ENCODE measurements around the gene SCN1B.

Gene SCN1B

GRCh38 chr19:35068941-35069634 lies 38.8 kb downstream of the SCN1B start:
- no peaks in the 10 kb centered on the region for H3K36me3 ChIP-seq (ENCODE audit: insufficient read depth, low read length)

GRCh38 chr19:35069696-35070095 lies 39.4 kb downstream of the SCN1B start:
- H2AFZ ChIP-seq (ENCODE audit: low read length), result no peak overlapping the region
- H3F3A ChIP-seq (ENCODE audit: low read depth), result no peaks in the 10 kb centered on the region
- H3K36me3 ChIP-seq (ENCODE audit: insufficient read depth, low read length), result no peaks in the 10 kb centered on the region
- H3K9me2 ChIP-seq (replicated peaks; ENCODE audit: low read depth, low read length), result no peaks in the 10 kb centered on the region
- H3K79me2 ChIP-seq (ENCODE audit: insufficient read depth, low read length), result no peaks in the 10 kb centered on the region
- H3K27me3 ChIP-seq (ENCODE audit: insufficient read depth, low read length, poor library complexity, severe bottlenecking), result no peaks in the 10 kb centered on the region
- no peak overlapping the region for H3K9ac ChIP-seq (ENCODE audit: low read depth, low read length, poor library complexity, severe bottlenecking)
- H3K9me3 ChIP-seq (ENCODE audit: insufficient read depth, low read depth, low read length), result no peaks in the 10 kb centered on the region
- H3K4me3 ChIP-seq (ENCODE audit: low read length, poor library complexity, severe bottlenecking), result no peak overlapping the region
- no peak for TF ChIP-seq CTCF (conservative IDR thresholded peaks at IDR 0.05; ENCODE audit: low read length)
- TF ChIP-seq EZH2phosphoT487 (IDR thresholded peaks at IDR 0.05; ENCODE audit: borderline replicate concordance), result no peak
- no peaks in the 10 kb centered on the region for H4K20me1 ChIP-seq (ENCODE audit: insufficient read depth, low read length, poor library complexity, severe bottlenecking)
- no peak overlapping the region for H3K4me2 ChIP-seq (ENCODE audit: low read depth, low read length, poor library complexity, severe bottlenecking)
- no peaks in the 10 kb centered on the region for H3K4me1 ChIP-seq (ENCODE audit: insufficient read depth, low read length, poor library complexity, severe bottlenecking)

More at GRCh38 chr19:35068941-35069634, 38.8 kb downstream of the SCN1B start:
- Histone ChIP-seq H2AFZ (ENCODE audit: low read length) (no peak overlapping the region), H3K79me2 (ENCODE audit: insufficient read depth, low read length) (no peaks in the 10 kb centered on the region), H3F3A (ENCODE audit: low read depth) (no peaks in the 10 kb centered on the region), H4K20me1 (ENCODE audit: insufficient read depth, low read length, poor library complexity, severe bottlenecking) (no peaks in the 10 kb centered on the region), H3K4me2 (ENCODE audit: low read depth, low read length, poor library complexity, severe bottlenecking) (no peak overlapping the region), H3K9ac (ENCODE audit: low read depth, low read length, poor library complexity, severe bottlenecking) (no peak overlapping the region), H3K9me2 (replicated peaks; ENCODE audit: low read depth, low read length) (no peaks in the 10 kb centered on the region), H3K9me3 (ENCODE audit: insufficient read depth, low read depth, low read length) (no peaks in the 10 kb centered on the region), H3K4me1 (ENCODE audit: insufficient read depth, low read length, poor library complexity, severe bottlenecking) (no peaks in the 10 kb centered on the region), H3K4me3 (ENCODE audit: low read length, poor library complexity, severe bottlenecking) (no peak overlapping the region), H3K27me3 (ENCODE audit: insufficient read depth, low read length, poor library complexity, severe bottlenecking) (no peaks in the 10 kb centered on the region)
- no peak for TF ChIP-seq EZH2phosphoT487 (IDR thresholded peaks at IDR 0.05; ENCODE audit: borderline replicate concordance)
- TF ChIP-seq CTCF (conservative IDR thresholded peaks at IDR 0.05; ENCODE audit: low read length), result no peak

GRCh38 chr19:35070471-35070870 lies 40.2 kb downstream of the SCN1B start:
- Histone ChIP-seq H4K20me1 (ENCODE audit: insufficient read depth, low read length, poor library complexity, severe bottlenecking) (no peaks in the 10 kb centered on the region), H3K27me3 (ENCODE audit: insufficient read depth, low read length, poor library complexity, severe bottlenecking) (no peaks in the 10 kb centered on the region), H3K4me2 (ENCODE audit: low read depth, low read length, poor library complexity, severe bottlenecking) (no peak overlapping the region), H3K9me3 (ENCODE audit: insufficient read depth, low read depth, low read length) (no peaks in the 10 kb centered on the region), H3K9ac (ENCODE audit: low read depth, low read length, poor library complexity, severe bottlenecking) (no peak overlapping the region), H3K9me2 (replicated peaks; ENCODE audit: low read depth, low read length) (no peaks in the 10 kb centered on the region), H3F3A (ENCODE audit: low read depth) (no peaks in the 10 kb centered on the region), H3K79me2 (ENCODE audit: insufficient read depth, low read length) (no peaks in the 10 kb centered on the region), H3K4me1 (ENCODE audit: insufficient read depth, low read length, poor library complexity, severe bottlenecking) (no peaks in the 10 kb centered on the region), H3K36me3 (ENCODE audit: insufficient read depth, low read length) (no peaks in the 10 kb centered on the region), H3K4me3 (ENCODE audit: low read length, poor library complexity, severe bottlenecking) (no peak overlapping the region), H2AFZ (ENCODE audit: low read length) (no peak overlapping the region)
- TF ChIP-seq EZH2phosphoT487 (IDR thresholded peaks at IDR 0.05; ENCODE audit: borderline replicate concordance) (no peak), CTCF (conservative IDR thresholded peaks at IDR 0.05; ENCODE audit: low read length) (no peak)
